GM12878 (cell line): Measurements from ENCODE around the gene MCTP2. TPM values are rescaled to one million over a fixed set of nuclear protein-coding genes. Genes with fewer than 3 reads are reported as not detected.

ENCODE experiments used
- ATAC-seq: fragments of 200-7000 bp; cut with Tn5 transposase; 3 replicates; pipeline ENCODE4 v1.9.1; 2020; ENCODE audit warnings: mild to moderate bottlenecking, moderate library complexity
- BruUV-seq: library from RNA; stranded (reverse); fragments of 400-500 nt; replicated peaks from 2 replicates; lab custom pipeline; 2021; lab: Mats Ljungman, UMichigan
- CTCF ChIA-PET: fragments of 300-600 bp; sonication (Branson Sonifier 250); formaldehyde crosslinking; extraction: SDS; loops from one replicate; lab custom pipeline; 2021; ENCODE audit warnings: inconsistent platforms; lab: Yijun Ruan, JAX
- POLR2A ChIA-PET: fragments of 350-600 bp; formaldehyde crosslinking; extraction: SDS; loops from one replicate; lab custom pipeline; 2021; ENCODE audit warnings: inconsistent platforms; lab: Charles Lee
- RAD21 ChIA-PET: fragments of 300-600 bp; sonication (Branson Sonifier 250); formaldehyde crosslinking; loops from one replicate; lab custom pipeline; 2023; ENCODE audit warnings: antibody characterized with exemption; ENCODE audit not compliant: unreplicated experiment; lab: Charles Lee
- SMC1A ChIA-PET: fragments of 300-600 bp; sonication (Branson Sonifier 250); formaldehyde crosslinking; loops from one replicate; lab custom pipeline; 2023; ENCODE audit not compliant: unreplicated experiment, uncharacterized antibody; lab: Charles Lee
- DNase-seq: peaks from one replicate; pipeline ENCODE4 v3.0.0-alpha.2; 2011; ENCODE audit warnings: low read depth, low spot score
- FAIRE-seq: peaks from 3 replicates; lab custom pipeline; 2011; peaks lifted over from hg19 to GRCh38; lab: Jason Lieb, UNC
- H2AFZ ChIP-seq: 2 replicates; pipeline ENCODE4 v1.6.0; 2011; ENCODE audit warnings: low read depth, low read length, control low read depth; ENCODE audit not compliant: control insufficient read depth
- H3K27ac ChIP-seq: 2 replicates; pipeline ENCODE4 v1.5.1; 2011; ENCODE audit warnings: control low read depth; ENCODE audit not compliant: control insufficient read depth, insufficient read depth
- H3K27me3 ChIP-seq, 2 experiments: replicated peaks in 1 of 2; 2 replicates each; pipeline versions ENCODE4 v1.6.0 to v1.6.1; 2011; ENCODE audit warnings: low read length in 1 of 2; ENCODE audit not compliant: control insufficient read depth in 2 of 2, insufficient read depth in 2 of 2
- H3K36me3 ChIP-seq, 2 experiments: 2 replicates each; pipeline ENCODE4 v1.5.1; 2011; ENCODE audit warnings: low read length in 1 of 2; ENCODE audit not compliant: control insufficient read depth in 2 of 2, insufficient read depth in 2 of 2
- H3K4me1 ChIP-seq: 2 replicates; pipeline ENCODE4 v1.6.1; 2011; ENCODE audit warnings: mild to moderate bottlenecking, low read length, moderate library complexity, mixed read lengths; ENCODE audit not compliant: control insufficient read depth, insufficient read depth
- H3K4me2 ChIP-seq: 2 replicates; pipeline ENCODE4 v1.6.0; 2011; ENCODE audit warnings: control low read depth; ENCODE audit not compliant: control insufficient read depth, insufficient read depth
- H3K4me3 ChIP-seq: fragments of 200-600 bp; sonication (generic); 2 replicates; pipeline ENCODE4 v1.5.1; 2016
- H3K79me2 ChIP-seq: 2 replicates; pipeline ENCODE4 v1.6.0; 2011; ENCODE audit warnings: low read length; ENCODE audit not compliant: control insufficient read depth, insufficient read depth
- H3K9ac ChIP-seq: 2 replicates; pipeline ENCODE4 v1.8.0; 2011; ENCODE audit warnings: low read length, control low read depth, mixed read lengths; ENCODE audit not compliant: control insufficient read depth, insufficient read depth
- H3K9me3 ChIP-seq: replicated peaks from 3 replicates; pipeline ENCODE4 v1.5.1; 2011; ENCODE audit warnings: mild to moderate bottlenecking, low read length; ENCODE audit not compliant: control insufficient read depth, insufficient read depth
- H4K20me1 ChIP-seq: 2 replicates; pipeline ENCODE4 v1.6.0; 2011; ENCODE audit not compliant: control insufficient read depth, insufficient read depth
- ATF7 ChIP-seq: fragments of 450-650 bp; IDR thresholded peaks from 2 replicates; pipeline ENCODE4 v1.6.1; 2016; ENCODE audit warnings: low read depth, mild to moderate bottlenecking
- BMI1 ChIP-seq: fragments of 450-650 bp; IDR thresholded peaks from 2 replicates; pipeline ENCODE4 v1.6.1; 2016; ENCODE audit warnings: mild to moderate bottlenecking, moderate library complexity, borderline replicate concordance
- CEBPB ChIP-seq, 2 experiments: fragments of 150-350 bp in 1 of 2; IDR thresholded peaks; 2 replicates each; pipeline ENCODE4 v1.6.1; 2012 to 2014; ENCODE audit warnings: low read depth in 2 of 2, low read length in 2 of 2, borderline replicate concordance in 1 of 2, inconsistent platforms in 1 of 2
- CREM ChIP-seq: IDR thresholded peaks from 2 replicates; pipeline ENCODE4 v1.6.1; 2014; ENCODE audit warnings: antibody characterized with exemption, low read depth
- SMAD5 ChIP-seq: IDR thresholded peaks from 2 replicates; pipeline ENCODE4 v1.6.1; 2016; ENCODE audit warnings: antibody characterized with exemption, low read depth
- TCF12 ChIP-seq: IDR thresholded peaks from 2 replicates; pipeline ENCODE4 v1.6.1; 2011; ENCODE audit warnings: low read depth, mild to moderate bottlenecking, low read length
- WGBS: methylation state at CpG from one replicate; pipeline ENCODE4 v1.1.6; 2016; ENCODE audit warnings: low lambda C conversion rate; ENCODE audit not compliant: insufficient replicate concordance, insufficient coverage; ENCODE audit errors: missing lambda C conversion rate; 5-methylcytosine and 5-hydroxymethylcytosine counted together
- in situ Hi-C: fragments of 300-500 bp; cut with MboI; formaldehyde crosslinking; loops from 9 replicates; pipeline ENCODE4 v1.14.3; 2018; ENCODE audit warnings: mixed read lengths
- intact Hi-C: fragments of 100-400 bp; cut with micrococcal nuclease; formaldehyde crosslinking; loops from one replicate; pipeline ENCODE4 v1.14.2; 2022; ENCODE audit not compliant: unreplicated experiment
- polyA plus RNA-seq, 11 experiments: library from polyadenylated mRNA; depleted of rRNA in 4 of 11; unstranded in 6 of 11; stranded (reverse) in 5 of 11; fragments of >200 nt; fragmentation: Nextera tagmentation in 4 of 11; fragmentation: Illumina TruSeq in 1 of 11; extraction: Ambion mirVana in 4 of 11; extraction: Trizol in 1 of 11; gene quantifications; 1 replicate in 1 of 11; 2 replicates in 10 of 11; pipeline versions ENCODE4 v1.2.1 to v1.2.3, GENCODE V29; 2011 to 2016; ENCODE audit warnings: inconsistent platforms in 2 of 11, missing spikeins in 2 of 11, low read depth in 1 of 11
- total RNA-seq, 4 experiments: library from RNA; depleted of rRNA in 3 of 4; stranded (reverse); fragments of >200 nt in 3 of 4; fragmentation: Illumina TruSeq in 1 of 4; extraction: Trizol in 1 of 4; gene quantifications; 2 replicates each; pipeline versions ENCODE4 v1.2.1 to v1.2.3, GENCODE V29; 2013 to 2021
- TF ChIP-seq, protein P1 (sequence below): IDR thresholded peaks from 2 replicates; pipeline ENCODE4 v1.6.1; 2012; ENCODE audit warnings: mild to moderate bottlenecking, low read depth, low read length

Gene MCTP2
- total and polyA plus RNA-seq, 10 of the 15 experiments (the other 5 are each of a cell fraction or from before 2014, with no cell fraction given) = 0.24 to 48.5 (median 0.88) TPM

DNA sequence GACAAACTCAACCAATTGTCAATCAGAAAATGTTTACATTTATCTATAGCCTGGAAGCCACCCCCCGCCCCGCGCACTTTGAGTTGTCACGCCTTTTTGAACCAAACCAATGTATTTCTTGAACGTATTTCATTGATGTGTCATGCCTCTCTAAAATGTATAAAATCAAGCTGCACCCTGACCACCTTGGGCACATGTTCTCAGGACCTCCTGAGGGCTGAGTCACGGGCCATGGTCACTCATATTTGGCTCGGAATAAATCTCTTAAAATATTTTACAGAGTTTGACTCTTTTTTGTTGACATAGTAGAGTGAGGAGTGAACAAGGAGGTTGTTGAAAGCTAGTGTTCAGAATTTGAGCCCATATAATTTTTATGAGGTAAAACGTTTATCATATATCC, 6.5 kb downstream of the MCTP2 start:
- H3K4me3 ChIP-seq = no peak overlapping the region
- 42% methylated on average over 8 of the region's 8 CpGs for WGBS
- no peak for FAIRE-seq
- RAD21 ChIA-PET = interaction anchor here (0.8 to 4.4 kb wide), 10 partner anchors 8 to 88 kb away, joined by 3 to 53 read pairs (median 4); partner anchors contain the start of gene MCTP2
- TF ChIP-seq ATF7 (no peak), TCF12 (no peak), CEBPB (IDR thresholded peaks at IDR 0.05; ENCODE audit: borderline replicate concordance in 1 of 2, low read depth in 2 of 2, low read length in 2 of 2) (no peak), CREM (no peak), BMI1 (no peak), SMAD5 (no peak)
- TF ChIP-seq, protein P1, sequence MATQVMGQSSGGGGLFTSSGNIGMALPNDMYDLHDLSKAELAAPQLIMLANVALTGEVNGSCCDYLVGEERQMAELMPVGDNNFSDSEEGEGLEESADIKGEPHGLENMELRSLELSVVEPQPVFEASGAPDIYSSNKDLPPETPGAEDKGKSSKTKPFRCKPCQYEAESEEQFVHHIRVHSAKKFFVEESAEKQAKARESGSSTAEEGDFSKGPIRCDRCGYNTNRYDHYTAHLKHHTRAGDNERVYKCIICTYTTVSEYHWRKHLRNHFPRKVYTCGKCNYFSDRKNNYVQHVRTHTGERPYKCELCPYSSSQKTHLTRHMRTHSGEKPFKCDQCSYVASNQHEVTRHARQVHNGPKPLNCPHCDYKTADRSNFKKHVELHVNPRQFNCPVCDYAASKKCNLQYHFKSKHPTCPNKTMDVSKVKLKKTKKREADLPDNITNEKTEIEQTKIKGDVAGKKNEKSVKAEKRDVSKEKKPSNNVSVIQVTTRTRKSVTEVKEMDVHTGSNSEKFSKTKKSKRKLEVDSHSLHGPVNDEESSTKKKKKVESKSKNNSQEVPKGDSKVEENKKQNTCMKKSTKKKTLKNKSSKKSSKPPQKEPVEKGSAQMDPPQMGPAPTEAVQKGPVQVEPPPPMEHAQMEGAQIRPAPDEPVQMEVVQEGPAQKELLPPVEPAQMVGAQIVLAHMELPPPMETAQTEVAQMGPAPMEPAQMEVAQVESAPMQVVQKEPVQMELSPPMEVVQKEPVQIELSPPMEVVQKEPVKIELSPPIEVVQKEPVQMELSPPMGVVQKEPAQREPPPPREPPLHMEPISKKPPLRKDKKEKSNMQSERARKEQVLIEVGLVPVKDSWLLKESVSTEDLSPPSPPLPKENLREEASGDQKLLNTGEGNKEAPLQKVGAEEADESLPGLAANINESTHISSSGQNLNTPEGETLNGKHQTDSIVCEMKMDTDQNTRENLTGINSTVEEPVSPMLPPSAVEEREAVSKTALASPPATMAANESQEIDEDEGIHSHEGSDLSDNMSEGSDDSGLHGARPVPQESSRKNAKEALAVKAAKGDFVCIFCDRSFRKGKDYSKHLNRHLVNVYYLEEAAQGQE = no peak
- no peaks in the 10 kb centered on the region for H3K9me3 ChIP-seq
- no peaks in the 10 kb centered on the region for H4K20me1 ChIP-seq
- DNase-seq = no peak
- no peaks in the 10 kb centered on the region for H3K79me2 ChIP-seq
- POLR2A ChIA-PET = interaction anchor here (0.6 to 3.1 kb wide), 7 partner anchors 8 to 832 kb away, joined by 3 to 22 read pairs (median 5); partner anchors contain the start of gene MCTP2
- no peak overlapping the region for H3K27ac ChIP-seq
- in situ Hi-C loops (no loop called here), intact Hi-C loops (no loop called here)
- H3K36me3 ChIP-seq = no peaks in the 10 kb centered on the region
- BruUV-seq = no TSS peak
- SMC1A ChIA-PET = interaction anchor here (0.8 to 5.7 kb wide), 14 partner anchors 7 to 88 kb away, joined by 3 to 82 read pairs (median 6); partner anchors contain the start of gene MCTP2
- H2AFZ ChIP-seq = no peak overlapping the region
- no peak for ATAC-seq
- CTCF ChIA-PET = interaction anchor here (0.8 to 3.7 kb wide), 6 partner anchors 10 to 86 kb away, joined by 4 to 14 read pairs (median 6); no protein-coding TSS in a partner anchor
- H3K27me3 ChIP-seq = no peaks in the 10 kb centered on the region
- 0 out of 2 replicates have a peak, but pooled peaks cover 5% of the 10 kb centered on the region for H3K4me1 ChIP-seq
- H3K9ac ChIP-seq = no peak overlapping the region
- no peak overlapping the region for H3K4me2 ChIP-seq
